HCT116 (cell line): ENCODE measurements around the gene PCDHGC4. TPM values are rescaled to one million over a fixed set of nuclear protein-coding genes. Genes with fewer than 3 reads are reported as not detected.

Experiments
- ATAC-seq: fragments of 200-7000 bp; cut with Tn5 transposase; 2 replicates; pipeline ENCODE4 v1.9.1; 2020; ENCODE audit warnings: mild to moderate bottlenecking, moderate library complexity
- BruUV-seq: library from RNA; stranded (reverse); fragments of 400-500 nt; replicated peaks from 2 replicates; lab custom pipeline; 2021; lab: Mats Ljungman, UMichigan
- CTCF ChIA-PET: fragments of 300-600 bp; sonication (Branson Sonifier 250); formaldehyde crosslinking; loops from one replicate; lab custom pipeline; 2021; ENCODE audit warnings: antibody characterized with exemption; lab: Charles Lee
- POLR2A ChIA-PET: fragments of 300-600, 350-600 bp; sonication (Branson Sonifier 250); formaldehyde crosslinking; loops from one replicate; lab custom pipeline; 2021; ENCODE audit warnings: antibody characterized with exemption; lab: Charles Lee
- RAD21 ChIA-PET, 2 experiments: fragments of 300-600 bp; sonication (Branson Sonifier 250); formaldehyde crosslinking; loops; one replicate each; lab custom pipeline; 2023; ENCODE audit warnings: low total read pairs in 2 of 2; ENCODE audit not compliant: uncharacterized antibody in 2 of 2, unreplicated experiment in 2 of 2, low non-redundant PET in 1 of 2; lab: Charles Lee
- DNase-seq: peaks from one replicate; pipeline ENCODE4 v3.0.0-alpha.2; 2010; ENCODE audit warnings: low read depth, low spot score
- H2AFZ ChIP-seq: fragments of 200-600 bp; shearing (Covaris generic), sonication (generic); 2 replicates; pipeline ENCODE4 v1.6.1; 2017; ENCODE audit warnings: low read depth, mixed run types, mixed read lengths, antibody characterized with exemption, low read length; ENCODE audit not compliant: poor library complexity, severe bottlenecking
- H3K27ac ChIP-seq: 2 replicates; pipeline ENCODE4 v1.5.1; 2012; ENCODE audit warnings: low read depth, low read length
- H3K27me3 ChIP-seq: fragments of 200-600 bp; sonication (generic); 2 replicates; pipeline ENCODE4 v1.6.1; 2016; ENCODE audit warnings: mixed run types, low read length, mixed read lengths; ENCODE audit not compliant: insufficient read depth
- H3K36me3 ChIP-seq, 2 experiments: fragments of 200-500 bp in 1 of 2; fragments of 200-600 bp in 1 of 2; sonication (Bioruptor generic) in 1 of 2; sonication (generic) in 1 of 2; 2 replicates each; pipeline versions ENCODE4 v1.5.1 to v1.6.1; 2014 to 2016; ENCODE audit warnings: low read length in 2 of 2, inconsistent platforms in 1 of 2, mixed read lengths in 1 of 2, mixed run types in 1 of 2; ENCODE audit not compliant: insufficient read depth in 2 of 2, control insufficient read depth in 1 of 2
- H3K4me1 ChIP-seq, 2 experiments: fragments of 200-600 bp in 1 of 2; sonication (generic) in 1 of 2; 2 replicates each; pipeline versions ENCODE4 v1.5.1 to v1.6.1; 2012 to 2017; ENCODE audit warnings: low read length in 2 of 2, inconsistent platforms in 1 of 2, mild to moderate bottlenecking in 1 of 2, mixed read lengths in 1 of 2, mixed run types in 1 of 2, moderate library complexity in 1 of 2; ENCODE audit not compliant: insufficient read depth in 2 of 2, control insufficient read depth in 1 of 2
- H3K4me2 ChIP-seq: fragments of 200-600 bp; sonication (generic); 2 replicates; pipeline ENCODE4 v1.6.1; 2017; ENCODE audit warnings: mixed run types, low read length, mixed read lengths
- H3K4me3 ChIP-seq, 2 experiments: fragments of 200-600 bp in 1 of 2; sonication (generic) in 1 of 2; replicated peaks in 1 of 2; 2 replicates each; pipeline ENCODE4 v1.5.1; 2011 to 2016; ENCODE audit warnings: low read length in 2 of 2, control low read depth in 1 of 2, low read depth in 1 of 2, mild to moderate bottlenecking in 1 of 2, mixed read lengths in 1 of 2, mixed run types in 1 of 2
- H3K79me2 ChIP-seq: fragments of 200-600 bp; sonication (generic); 2 replicates; pipeline ENCODE4 v1.6.1; 2017; ENCODE audit warnings: mild to moderate bottlenecking, mixed run types, low read length, moderate library complexity, mixed read lengths; ENCODE audit not compliant: insufficient read depth
- H3K9ac ChIP-seq: fragments of 200-600 bp; sonication (generic); 2 replicates; pipeline ENCODE4 v1.6.1; 2016; ENCODE audit warnings: low read length, mixed read lengths
- H3K9me2 ChIP-seq: fragments of 200-600 bp; sonication (generic), shearing (Covaris generic); 2 replicates; pipeline ENCODE4 v1.6.1; 2017; ENCODE audit warnings: mixed run types, mild to moderate bottlenecking, moderate library complexity; ENCODE audit not compliant: insufficient read depth
- H3K9me3 ChIP-seq, 2 experiments: fragments of 200-500 bp in 1 of 2; fragments of 200-600 bp in 1 of 2; sonication (Bioruptor generic) in 1 of 2; sonication (generic) in 1 of 2; 2 replicates each; pipeline ENCODE4 v1.6.1; 2014 to 2017; ENCODE audit warnings: low read length in 2 of 2, mixed read lengths in 2 of 2, inconsistent platforms in 1 of 2, low read depth in 1 of 2, mild to moderate bottlenecking in 1 of 2, mixed run types in 1 of 2, moderate library complexity in 1 of 2; ENCODE audit not compliant: control insufficient read depth in 1 of 2, insufficient read depth in 1 of 2
- H4K20me1 ChIP-seq: fragments of 200-600 bp; sonication (generic), shearing (Covaris generic); 2 replicates; pipeline ENCODE4 v1.6.1; 2017; ENCODE audit warnings: mixed run types, mild to moderate bottlenecking, moderate library complexity; ENCODE audit not compliant: insufficient read depth
- CEBPB ChIP-seq: IDR thresholded peaks from 2 replicates; pipeline ENCODE4 v1.6.1; 2012; ENCODE audit warnings: low read depth
- CTCF ChIP-seq, 3 experiments: fragments of 200-600 bp in 1 of 3; sonication (generic) in 1 of 3; IDR thresholded peaks in 2 of 3; conservative IDR thresholded peaks in 1 of 3; 2 replicates each; pipeline ENCODE4 v1.5.1; 2012 to 2017; ENCODE audit warnings: low read depth in 2 of 3, low read length in 2 of 3, antibody characterized with exemption in 1 of 3, borderline replicate concordance in 1 of 3, control low read depth in 1 of 3, mild to moderate bottlenecking in 1 of 3, mixed read lengths in 1 of 3, mixed run types in 1 of 3, moderate library complexity in 1 of 3; ENCODE audit not compliant: insufficient read depth in 1 of 3
- EGR1 ChIP-seq: IDR thresholded peaks from 2 replicates; pipeline ENCODE4 v1.6.1; 2012; ENCODE audit warnings: low read depth
- ELF1 ChIP-seq: IDR thresholded peaks from 2 replicates; pipeline ENCODE4 v1.6.1; 2012; ENCODE audit warnings: low read depth, borderline replicate concordance
- EZH2 ChIP-seq: fragments of 200-600 bp; sonication (generic); IDR thresholded peaks from 2 replicates; pipeline ENCODE4 v1.6.1; 2017; ENCODE audit warnings: antibody characterized with exemption, mixed run types
- EZH2phosphoT487 ChIP-seq: fragments of 200-600 bp; IDR thresholded peaks from 2 replicates; pipeline ENCODE4 v1.6.1; 2018; ENCODE audit warnings: antibody characterized with exemption, borderline replicate concordance
- FOSL1 ChIP-seq: IDR thresholded peaks from 2 replicates; pipeline ENCODE4 v1.6.1; 2012; ENCODE audit warnings: low read depth
- JUND ChIP-seq: IDR thresholded peaks from 2 replicates; pipeline ENCODE4 v1.6.1; 2012
- POLR2AphosphoS5 ChIP-seq: IDR thresholded peaks from 2 replicates; pipeline ENCODE4 v1.6.1; 2011; ENCODE audit warnings: mild to moderate bottlenecking, low read depth, low read length, moderate library complexity
- REST ChIP-seq: IDR thresholded peaks from 2 replicates; pipeline ENCODE4 v1.6.1; 2012; ENCODE audit warnings: low read depth
- SP1 ChIP-seq: IDR thresholded peaks from 2 replicates; pipeline ENCODE4 v1.6.1; 2012; ENCODE audit warnings: low read depth
- SRF ChIP-seq: IDR thresholded peaks from 2 replicates; pipeline ENCODE4 v1.6.1; 2012; ENCODE audit warnings: low read depth
- YY1 ChIP-seq: IDR thresholded peaks from 2 replicates; pipeline ENCODE4 v1.6.1; 2011; ENCODE audit warnings: low read length, low read depth, moderate library complexity, mild to moderate bottlenecking; ENCODE audit not compliant: insufficient replicate concordance; ENCODE audit errors: extremely low read depth
- ZBTB33 ChIP-seq: IDR thresholded peaks from 2 replicates; pipeline ENCODE4 v1.6.1; 2011; ENCODE audit warnings: mild to moderate bottlenecking, low read length, moderate library complexity; ENCODE audit not compliant: insufficient replicate concordance; ENCODE audit errors: extremely low read depth
- ZFX ChIP-seq: fragments of 450-650 bp; IDR thresholded peaks from 2 replicates; pipeline ENCODE4 v1.6.1; 2017
- ZNF274 ChIP-seq: fragments of 200-500 bp; sonication (Bioruptor generic); IDR thresholded peaks from 2 replicates; pipeline ENCODE4 v1.6.1; 2014; ENCODE audit warnings: mild to moderate bottlenecking, low read depth, low read length, inconsistent platforms
- intact Hi-C: fragments of 100-400 bp; cut with micrococcal nuclease; formaldehyde crosslinking; loops from 2 replicates; pipeline ENCODE4 v1.10.0; 2022
- total RNA-seq: library from RNA; stranded (reverse); gene quantifications from one replicate; pipeline ENCODE4 v1.2.1, GENCODE V29; 2021; ENCODE audit not compliant: unreplicated experiment
- TF ChIP-seq, protein P1 (sequence below): IDR thresholded peaks from 2 replicates; pipeline ENCODE4 v1.6.1; 2012

PCDHGC4 gene
- total RNA-seq, 1 experiment from 2014 or later: 0.05 TPM

GRCh38 chr5:141513627-141514329, 28.9 kb downstream of the PCDHGC4 start:
- BruUV-seq: no TSS peak
- H3K9ac ChIP-seq: no peak overlapping the region

More at GRCh38 chr5:141513627-141514329, 28.9 kb downstream of the PCDHGC4 start:
- Histone ChIP-seq H3K4me3 (no peak overlapping the region), H4K20me1 (no peaks in the 10 kb centered on the region), H3K4me2 (no peak overlapping the region), H3K79me2 (no peaks in the 10 kb centered on the region), H3K9me2 (no peaks in the 10 kb centered on the region), H3K9me3 (no peaks in the 10 kb centered on the region), H3K4me1 (peaks cover 0 to 14% of the 10 kb centered on the region in 2 experiments; a peak in 2 of 4 replicates), H3K27ac (no peak overlapping the region), H3K36me3 (peaks cover 2 to 14% of the 10 kb centered on the region in 2 experiments; a peak in 1 of 4 replicates), H2AFZ (no peak overlapping the region), H3K27me3 (no peaks in the 10 kb centered on the region)
- intact Hi-C loops: loop anchor here (2.0 kb wide), 1 partner anchor 101 kb away; the partner anchor contains the start of gene PCDHGA10
- no peak for DNase-seq
- ChIA-PET POLR2A (no interaction called here), RAD21 (no interaction called here), CTCF (interaction anchor here (0.5 to 3.2 kb wide), 4 partner anchors 10 to 303 kb away, joined by 3 to 15 read pairs (median 7); partner anchors contain the start of gene PCDHGA10)
- TF ChIP-seq SRF (no peak), ZBTB33 (no peak), SP1 (no peak), REST (no peak), ZFX (no peak), CTCF (IDR thresholded peaks at IDR 0.05 in 2 of 3, conservative IDR thresholded peaks at IDR 0.05 in 1 of 3; ENCODE audit: borderline replicate concordance in 1 of 3, insufficient read depth in 1 of 3, low read depth in 2 of 3, low read length in 2 of 3) (no peak), JUND (no peak), EZH2phosphoT487 (no peak), ZNF274 (no peak), POLR2AphosphoS5 (no peak), ELF1 (no peak), CEBPB (no peak), EZH2 (no peak), EGR1 (no peak), YY1 (no peak), FOSL1 (no peak)
- TF ChIP-seq, protein P1, sequence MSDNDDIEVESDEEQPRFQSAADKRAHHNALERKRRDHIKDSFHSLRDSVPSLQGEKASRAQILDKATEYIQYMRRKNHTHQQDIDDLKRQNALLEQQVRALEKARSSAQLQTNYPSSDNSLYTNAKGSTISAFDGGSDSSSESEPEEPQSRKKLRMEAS: no peak
- ATAC-seq: no peak
